Coronary artery (tissue), 2 donors: ENCODE data around the gene FAM171A1.

Experiments used
- DNase-seq: peaks from one replicate; pipeline ENCODE4 v3.0.0-alpha.2; 2017; ENCODE audit warnings: low spot score
- H3K27ac ChIP-seq, 2 donors: fragments of 200-600 bp; sonication (generic); one replicate each; pipeline ENCODE4 v1.5.1; 2016 to 2019
- H3K4me3 ChIP-seq: fragments of 200-600 bp; sonication (generic); 2 replicates; pipeline ENCODE4 v1.5.1; 2016; ENCODE audit warnings: mild to moderate bottlenecking, moderate library complexity
- TF ChIP-seq, protein P1 (sequence below): fragments of 200-600 bp; sonication (generic); IDR thresholded peaks from one replicate; pipeline ENCODE4 v1.5.1; 2019; ENCODE audit warnings: antibody characterized with exemption

Gene FAM171A1

DNA sequence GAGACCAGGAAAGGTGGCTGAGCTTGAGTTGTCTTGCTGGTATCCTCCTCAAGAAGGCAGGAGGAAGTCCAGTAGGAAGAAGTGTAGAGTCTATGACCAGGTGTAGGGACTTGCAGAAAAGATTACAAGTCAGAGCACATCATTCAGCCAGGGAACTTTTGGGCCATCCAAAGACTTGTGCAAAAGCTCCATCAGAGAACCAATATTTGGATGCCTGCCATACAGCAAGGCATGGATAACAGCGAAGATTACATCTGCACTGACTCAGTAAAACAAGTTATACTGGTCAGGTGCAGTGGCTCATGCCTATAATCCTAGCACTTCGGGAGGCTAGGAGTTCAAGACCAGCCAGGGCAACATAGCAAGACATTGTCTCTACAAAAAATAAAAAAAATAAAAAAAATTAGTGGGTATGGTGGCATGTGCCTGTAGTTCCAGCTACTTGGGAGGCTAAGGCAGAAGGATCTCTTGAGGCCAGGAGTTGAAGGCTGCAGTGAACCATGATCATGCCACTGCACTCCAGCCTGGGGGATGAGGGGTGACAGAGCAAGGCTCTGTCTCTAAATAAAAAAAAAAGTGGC lies 189.4 kb downstream of the FAM171A1 start:
- TF ChIP-seq, protein P1, sequence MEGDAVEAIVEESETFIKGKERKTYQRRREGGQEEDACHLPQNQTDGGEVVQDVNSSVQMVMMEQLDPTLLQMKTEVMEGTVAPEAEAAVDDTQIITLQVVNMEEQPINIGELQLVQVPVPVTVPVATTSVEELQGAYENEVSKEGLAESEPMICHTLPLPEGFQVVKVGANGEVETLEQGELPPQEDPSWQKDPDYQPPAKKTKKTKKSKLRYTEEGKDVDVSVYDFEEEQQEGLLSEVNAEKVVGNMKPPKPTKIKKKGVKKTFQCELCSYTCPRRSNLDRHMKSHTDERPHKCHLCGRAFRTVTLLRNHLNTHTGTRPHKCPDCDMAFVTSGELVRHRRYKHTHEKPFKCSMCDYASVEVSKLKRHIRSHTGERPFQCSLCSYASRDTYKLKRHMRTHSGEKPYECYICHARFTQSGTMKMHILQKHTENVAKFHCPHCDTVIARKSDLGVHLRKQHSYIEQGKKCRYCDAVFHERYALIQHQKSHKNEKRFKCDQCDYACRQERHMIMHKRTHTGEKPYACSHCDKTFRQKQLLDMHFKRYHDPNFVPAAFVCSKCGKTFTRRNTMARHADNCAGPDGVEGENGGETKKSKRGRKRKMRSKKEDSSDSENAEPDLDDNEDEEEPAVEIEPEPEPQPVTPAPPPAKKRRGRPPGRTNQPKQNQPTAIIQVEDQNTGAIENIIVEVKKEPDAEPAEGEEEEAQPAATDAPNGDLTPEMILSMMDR = no peak
- DNase-seq = no peak
- H3K27ac ChIP-seq = no peak overlapping the region
- no peak overlapping the region for H3K4me3 ChIP-seq

DNA sequence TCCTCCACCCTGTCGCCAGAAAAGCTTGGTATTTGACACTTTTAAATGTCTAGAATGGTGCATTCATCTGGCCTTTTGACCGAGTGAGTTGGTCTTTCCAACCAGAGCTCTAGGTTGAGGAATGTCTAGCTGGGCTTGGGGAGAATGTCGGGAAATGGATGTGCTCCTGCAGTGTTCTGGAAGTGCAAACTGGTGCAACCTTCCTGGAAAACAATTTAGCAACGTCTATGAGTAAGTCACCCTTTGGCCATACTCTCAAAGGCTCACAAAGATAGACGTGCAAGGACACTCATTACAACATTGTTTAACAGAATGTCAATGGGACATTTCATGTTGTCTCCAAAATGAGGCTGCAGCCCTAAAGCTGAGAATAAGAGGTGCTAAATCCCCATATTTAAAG lies 190.4 kb downstream of the FAM171A1 start:
- no peak overlapping the region for H3K4me3 ChIP-seq
- no peak for DNase-seq
- H3K27ac ChIP-seq = no peak overlapping the region
- TF ChIP-seq, protein P1 = no peak

DNA sequence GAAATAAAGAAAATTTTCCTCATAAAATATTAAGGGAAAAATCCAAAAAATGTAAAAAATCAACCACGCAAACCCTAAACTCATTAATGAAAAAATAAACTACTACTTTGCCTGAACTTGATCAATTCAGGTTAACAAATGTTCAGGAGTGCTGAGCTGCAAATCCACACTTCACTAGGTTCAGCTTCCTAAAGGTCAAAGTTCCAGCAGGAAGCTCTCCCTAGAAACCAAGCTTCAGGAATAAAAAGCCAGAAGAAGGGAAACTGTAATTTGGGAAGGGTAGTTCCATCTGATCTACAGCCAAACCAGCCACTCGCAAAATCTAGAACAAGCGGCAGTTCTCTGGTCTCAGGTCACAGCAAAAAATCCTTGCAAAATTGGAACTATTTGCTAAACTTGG lies 194.8 kb downstream of the FAM171A1 start:
- H3K4me3 ChIP-seq = no peak overlapping the region
- no peak overlapping the region for H3K27ac ChIP-seq
- TF ChIP-seq, protein P1 = no peak
- no peak for DNase-seq

DNA sequence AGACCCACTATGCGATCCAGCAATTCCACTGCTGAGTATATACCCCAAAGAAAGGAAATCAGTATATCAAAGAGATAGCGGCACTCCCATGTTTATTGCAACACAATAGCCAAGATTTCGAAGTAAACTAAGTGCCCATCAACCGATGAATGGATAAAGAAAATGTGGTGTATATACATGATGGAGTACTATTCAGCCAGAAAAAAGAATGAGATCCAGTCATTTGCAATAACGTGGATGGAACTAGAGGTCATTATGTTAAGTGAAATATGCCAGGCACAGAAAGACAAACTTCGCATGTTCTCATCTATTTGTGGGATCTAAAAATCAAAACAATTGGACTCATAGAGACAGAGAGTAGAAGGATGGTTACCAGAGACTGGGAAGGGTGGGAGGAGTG lies 195.5 kb downstream of the FAM171A1 start:
- no peak for DNase-seq
- TF ChIP-seq, protein P1 = no peak
- Histone ChIP-seq H3K4me3 (no peak overlapping the region), H3K27ac (no peak overlapping the region)

DNA sequence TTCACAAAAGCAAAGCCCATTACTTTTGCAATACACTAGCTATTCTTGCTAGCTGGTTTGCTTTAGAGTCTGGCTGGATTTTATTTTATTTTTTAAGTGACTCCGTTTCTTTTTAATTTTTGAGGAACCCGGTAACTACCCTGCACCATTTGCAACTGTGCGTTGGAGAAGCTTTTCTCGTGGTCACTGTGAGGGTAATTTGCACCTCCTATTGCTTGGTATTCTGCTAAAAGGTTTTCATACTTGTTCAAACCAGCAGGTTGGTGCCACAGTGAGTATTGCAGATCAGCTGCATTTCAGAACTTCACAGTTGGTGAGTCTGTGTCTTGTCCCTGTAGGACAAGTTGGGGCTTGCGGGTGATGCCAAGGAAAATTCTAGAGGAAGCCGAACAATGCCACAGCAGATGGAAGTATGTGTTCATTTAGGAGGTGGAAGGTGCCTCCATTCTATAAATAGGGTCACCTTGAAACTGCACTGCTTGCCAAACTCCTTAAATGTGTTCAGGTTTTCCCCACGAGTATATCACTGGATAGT lies 198.7 kb downstream of the FAM171A1 start:
- H3K4me3 ChIP-seq = no peak overlapping the region
- TF ChIP-seq, protein P1 = no peak
- H3K27ac ChIP-seq = no peak overlapping the region
- no peak for DNase-seq

DNA sequence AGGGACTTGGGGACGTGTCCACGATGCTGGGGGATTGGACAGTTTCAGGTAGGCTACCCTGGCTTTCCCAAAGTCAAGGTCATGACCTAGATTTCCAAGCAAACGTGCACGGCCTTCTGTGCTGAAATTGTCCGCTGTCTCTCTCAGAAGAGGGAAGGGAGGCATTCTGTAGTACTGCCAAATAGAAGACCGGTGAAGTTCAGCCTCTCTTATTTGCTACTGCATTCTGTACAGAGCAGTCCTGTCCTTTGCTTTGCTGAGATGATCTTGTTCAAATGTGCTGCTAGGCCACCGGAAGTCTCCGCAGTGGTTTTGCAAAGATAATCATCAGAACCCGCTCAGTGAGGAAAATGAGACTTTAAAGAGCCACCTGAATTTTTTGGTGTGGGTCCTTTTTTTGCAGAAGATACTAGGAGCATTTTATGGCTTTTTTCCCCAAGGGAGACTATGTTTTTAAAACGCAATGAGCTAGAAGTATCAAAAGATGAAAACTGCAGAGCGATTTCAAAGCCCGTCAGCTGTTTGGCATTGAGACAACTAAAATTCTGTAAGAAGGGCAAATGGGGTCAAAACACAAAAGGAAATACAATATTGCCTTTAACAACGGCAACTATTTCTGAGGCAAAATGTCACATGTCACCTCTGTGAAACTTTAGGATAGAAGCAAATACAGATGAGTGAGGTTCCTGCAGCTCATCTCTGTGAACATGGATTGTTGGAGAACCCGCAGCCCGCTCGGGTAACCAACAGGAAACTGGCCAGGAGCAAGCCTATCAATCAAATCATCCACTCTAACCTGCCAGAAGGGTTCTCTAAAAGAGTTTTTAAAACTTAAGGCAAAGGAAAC lies 201.3 kb downstream of the FAM171A1 start:
- TF ChIP-seq, protein P1 = no peak
- DNase-seq = no peak
- Histone ChIP-seq H3K4me3 (no peak overlapping the region), H3K27ac (peak overlapping the region in 1 of 2 donors; percentile 62)
